HG03139 (cell line): ENCODE measurements around the gene ARHGAP12.
A peak's percentile ranks its signal among the peaks of the same experiment; 100 is the strongest.
"Not testable (repeated sequence)": the region's sequence is repeated elsewhere in the genome, so short reads cannot be mapped to it uniquely, and the experiment has no call there.

Experiments used
- ATAC-seq: cut with Tn5 transposase; IDR thresholded peaks from one replicate; pipeline ENCODE4 v1.9.1; 2021; ENCODE audit not compliant: unreplicated experiment

ARHGAP12 gene

DNA sequence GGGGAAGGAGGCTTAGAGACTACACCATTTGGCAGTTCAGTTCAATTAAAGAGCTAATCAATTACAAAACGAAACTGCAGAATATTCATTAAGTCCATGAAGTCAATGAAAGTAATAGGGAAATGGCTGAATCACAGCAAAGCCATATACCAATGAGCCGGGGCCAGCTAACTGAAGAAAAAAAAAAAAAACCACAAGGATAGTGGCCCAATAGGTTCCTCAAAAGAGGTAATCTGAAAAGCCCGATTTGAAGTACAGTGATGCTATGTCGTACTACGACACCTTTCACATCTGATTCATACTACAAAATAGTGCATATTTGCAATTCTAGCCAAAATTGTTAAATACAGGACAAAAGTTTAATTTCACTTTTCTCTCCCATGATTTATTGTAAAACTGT is 2.5 kb downstream of the ARHGAP12 start:
- ATAC-seq = no peak

DNA sequence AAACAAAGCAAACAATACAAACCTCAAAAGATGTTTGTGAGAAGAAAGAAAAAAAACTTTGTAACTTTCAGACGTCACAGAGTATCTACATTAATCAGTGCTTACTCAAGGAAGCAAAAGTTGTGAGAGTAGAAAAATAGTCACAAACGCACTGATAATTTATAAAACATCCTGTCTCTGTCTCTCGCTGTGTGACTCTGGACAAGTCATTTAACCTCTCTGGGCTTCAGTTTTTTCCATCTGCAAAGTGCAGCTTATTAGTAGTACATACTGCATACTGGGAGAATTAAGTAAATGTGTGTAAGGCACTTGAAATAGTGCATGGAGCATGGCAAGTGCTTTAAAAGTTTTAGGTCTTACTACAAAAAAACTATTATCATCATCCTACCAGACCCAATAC is 3.8 kb downstream of the ARHGAP12 start:
- ATAC-seq = no peak

DNA sequence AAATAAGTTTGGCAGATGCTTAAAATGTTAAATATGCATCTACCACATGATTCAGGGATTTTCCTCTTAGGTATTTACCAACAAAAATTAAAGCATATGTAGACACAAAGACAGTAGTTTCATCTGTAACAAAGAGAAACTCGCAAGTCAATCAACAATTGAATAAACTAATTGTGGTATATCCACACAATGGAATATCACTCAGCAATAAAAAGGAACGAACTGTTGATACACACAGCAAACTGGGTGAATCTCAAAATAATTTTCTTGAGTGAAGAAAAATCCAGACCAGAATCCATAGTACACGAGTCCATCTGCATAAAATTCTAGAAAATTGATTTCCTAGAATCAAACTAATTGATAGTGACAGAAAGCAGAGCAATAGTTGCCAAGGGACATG is 5.2 kb downstream of the ARHGAP12 start:
- ATAC-seq = no peak

DNA sequence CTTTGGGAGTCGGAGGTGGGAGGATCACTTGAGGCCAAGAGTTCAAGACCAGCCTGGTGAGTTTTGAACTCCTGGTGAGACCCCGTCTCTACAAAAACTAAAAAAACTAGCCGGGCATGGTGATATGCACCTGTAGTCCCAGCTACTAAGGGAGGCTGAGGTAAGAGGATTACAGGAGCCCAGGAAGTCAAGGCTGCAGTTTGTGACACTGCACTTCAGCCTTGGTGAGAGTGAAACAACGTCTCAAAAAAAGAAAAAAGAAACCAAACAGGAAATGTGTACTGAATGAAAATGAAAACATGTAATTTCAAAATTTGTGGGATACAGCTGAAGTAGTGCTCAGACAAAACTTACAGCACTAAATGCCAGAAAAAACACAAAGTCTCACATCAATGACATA is 7.6 kb downstream of the ARHGAP12 start:
- ATAC-seq = peak; percentile 61

DNA sequence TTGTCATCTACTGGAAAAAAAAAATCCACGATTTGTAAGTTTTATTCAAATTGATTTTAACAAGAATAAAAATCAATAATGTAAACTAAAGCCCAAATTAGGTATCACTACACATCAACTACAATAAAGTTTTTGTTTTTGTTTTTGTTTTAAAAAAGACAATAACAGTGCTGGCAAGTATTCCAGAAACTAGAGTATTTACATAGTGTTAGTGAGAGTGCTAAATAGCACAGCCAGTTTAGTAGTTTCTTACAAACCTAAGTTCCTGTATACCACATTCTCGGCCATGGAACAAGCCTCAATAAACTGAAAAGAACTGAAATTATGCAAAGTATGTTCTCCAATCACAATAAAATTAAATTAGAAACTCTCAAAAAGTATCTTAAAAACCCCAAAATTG is 8.1 kb downstream of the ARHGAP12 start:
- peak; percentile 60 for ATAC-seq

DNA sequence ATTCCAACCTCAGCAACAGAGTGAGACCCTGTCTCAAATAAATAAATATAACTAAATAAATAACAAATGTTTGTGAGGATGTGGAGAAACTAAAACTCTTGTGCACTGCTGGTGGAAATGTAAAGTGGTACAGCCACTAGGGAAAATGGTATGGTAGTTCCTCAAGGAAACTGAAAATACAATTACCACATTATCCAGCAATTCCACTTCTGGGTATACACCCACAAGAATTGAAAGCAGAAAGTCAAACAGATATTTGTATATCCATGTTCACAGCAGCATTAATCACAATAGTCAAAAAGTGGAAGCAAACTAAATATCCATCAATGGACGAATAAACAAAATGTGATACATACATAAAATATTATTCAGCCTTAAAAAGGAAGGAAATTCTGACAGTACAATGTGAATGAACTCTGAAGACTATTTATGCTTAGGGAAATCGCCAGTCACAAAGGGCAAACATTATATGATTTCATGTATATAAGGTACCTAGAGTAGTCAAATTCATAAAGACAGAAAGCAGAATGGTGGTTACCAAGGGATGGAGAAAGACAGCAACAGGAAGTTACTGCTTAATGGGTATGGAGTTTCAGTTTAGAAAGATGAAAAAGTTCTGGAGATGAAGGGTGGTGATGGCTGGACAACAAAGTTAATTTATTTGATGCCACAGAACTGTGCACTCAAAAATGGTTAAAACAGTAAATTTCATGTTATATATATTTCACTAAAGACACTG is 9.8 kb downstream of the ARHGAP12 start:
- no peak for ATAC-seq

DNA sequence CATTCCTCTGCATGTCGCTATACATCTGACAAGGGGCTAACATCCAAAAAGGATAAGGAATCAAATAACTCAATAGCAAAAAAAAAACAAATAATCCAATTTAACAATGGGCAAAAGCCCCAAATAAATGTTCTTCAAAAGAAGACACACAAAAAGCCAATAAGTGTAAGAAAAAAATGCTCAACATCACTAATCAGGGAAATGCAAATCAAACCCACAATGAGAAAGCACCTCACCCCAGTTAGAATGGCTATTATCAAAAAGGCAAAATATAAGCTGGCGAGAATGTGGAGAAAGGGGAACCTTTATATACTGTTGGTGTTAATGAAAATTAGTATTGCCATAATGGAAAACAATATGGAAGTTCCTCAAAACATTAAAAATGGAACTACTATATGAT is 14.3 kb downstream of the ARHGAP12 start:
- ATAC-seq = no peak

DNA sequence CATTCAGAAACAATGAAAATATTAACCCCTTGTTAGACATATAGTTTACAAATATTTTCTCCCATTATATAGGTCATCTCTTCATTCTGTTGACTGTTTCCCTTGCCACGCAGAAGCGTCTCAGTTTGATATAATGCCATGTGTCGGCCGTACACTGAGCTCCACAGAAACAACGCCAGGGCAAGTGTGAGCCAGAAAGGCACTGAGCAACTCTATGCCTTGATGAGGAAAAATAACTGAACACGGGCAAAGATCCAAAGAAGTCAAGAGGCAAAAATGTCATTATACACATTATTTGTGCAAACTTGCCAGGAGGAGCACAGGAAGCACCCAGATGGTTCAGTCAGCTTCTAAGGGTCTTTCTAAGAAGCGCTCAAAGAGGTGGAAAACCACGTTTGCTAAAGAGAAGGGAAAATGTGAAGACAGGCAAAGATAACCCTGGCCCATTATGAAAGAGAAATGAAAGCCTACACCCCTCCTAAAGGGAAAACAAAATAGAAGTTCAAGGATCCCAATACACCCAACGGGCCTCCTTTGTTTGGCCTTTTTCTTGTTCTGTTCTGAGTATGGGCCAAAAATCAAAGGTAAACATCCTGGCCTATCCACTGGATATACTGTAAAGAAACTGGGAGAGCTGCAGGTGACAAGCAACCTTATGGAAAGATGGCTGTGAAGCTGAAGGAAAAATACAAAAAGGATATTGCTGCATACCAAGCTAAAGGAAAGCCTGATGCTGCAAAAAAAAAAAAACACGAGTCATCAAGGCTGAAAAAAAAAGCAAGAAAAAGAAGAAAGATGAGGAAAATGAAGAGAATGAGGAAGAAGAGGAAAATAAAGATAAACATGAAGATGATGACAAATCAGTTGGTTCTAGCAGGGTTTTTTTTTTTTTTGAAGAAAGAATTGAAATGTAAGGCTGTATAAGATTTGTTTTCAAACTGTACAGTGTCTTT is 15.5 kb downstream of the ARHGAP12 start:
- no peak for ATAC-seq

DNA sequence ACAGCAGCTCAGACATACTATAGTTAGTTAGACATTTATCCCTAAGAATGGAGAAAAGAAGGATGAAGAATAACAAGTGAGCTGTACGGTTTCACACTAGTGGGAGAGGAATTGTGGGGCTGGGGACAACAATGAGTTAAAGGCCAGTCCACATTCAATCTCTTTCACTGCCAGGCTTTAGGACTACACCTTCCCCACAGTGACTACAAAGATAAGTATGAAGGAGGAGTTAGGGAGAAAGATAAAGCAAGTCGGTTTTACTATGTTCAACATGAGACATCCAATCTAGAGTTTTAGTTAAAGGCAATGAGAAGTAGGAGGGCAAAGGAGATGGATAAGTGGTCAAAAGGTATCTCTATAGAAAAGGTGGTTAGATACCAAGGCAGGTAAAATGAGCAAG is 16.3 kb downstream of the ARHGAP12 start:
- ATAC-seq = no peak

DNA sequence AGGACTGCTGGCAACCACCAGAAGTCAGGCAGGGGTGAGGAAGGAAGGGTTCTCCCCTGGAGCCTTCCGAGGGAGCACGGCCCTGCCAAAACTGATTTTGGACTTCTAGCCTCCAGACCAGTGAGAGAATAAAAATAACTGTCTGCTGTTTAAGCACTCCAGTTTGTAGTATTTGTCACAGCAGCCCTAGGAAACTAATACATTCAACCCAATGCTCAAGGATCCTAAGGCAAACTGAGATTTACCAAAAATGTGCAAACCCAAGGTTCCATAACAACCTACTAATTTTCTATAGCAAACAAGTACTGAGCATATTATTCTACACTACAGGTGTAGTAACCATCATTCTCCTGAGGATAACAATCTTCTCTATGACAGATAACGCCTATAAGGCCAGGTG is 18.6 kb downstream of the ARHGAP12 start:
- no peak for ATAC-seq

DNA sequence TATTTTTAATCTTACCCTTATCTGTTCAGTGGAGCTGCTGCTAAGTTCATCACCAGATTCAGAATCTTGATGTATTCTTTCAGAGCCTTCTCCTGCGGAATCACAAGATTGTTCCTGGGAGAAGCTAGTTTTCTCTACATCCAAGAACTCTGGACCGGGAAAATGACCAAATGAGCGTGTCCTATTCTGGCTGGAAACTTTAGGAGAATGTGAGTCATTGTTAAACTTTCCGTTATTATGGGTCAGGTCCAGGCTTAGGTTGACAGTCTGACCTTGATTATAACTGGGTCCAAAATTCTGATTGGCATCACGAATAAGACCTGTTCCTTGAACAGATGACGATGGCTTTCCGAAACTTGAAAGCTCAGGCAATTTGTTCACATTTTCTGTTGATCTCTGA is 20.5 kb downstream of the ARHGAP12 start:
- no peak for ATAC-seq

DNA sequence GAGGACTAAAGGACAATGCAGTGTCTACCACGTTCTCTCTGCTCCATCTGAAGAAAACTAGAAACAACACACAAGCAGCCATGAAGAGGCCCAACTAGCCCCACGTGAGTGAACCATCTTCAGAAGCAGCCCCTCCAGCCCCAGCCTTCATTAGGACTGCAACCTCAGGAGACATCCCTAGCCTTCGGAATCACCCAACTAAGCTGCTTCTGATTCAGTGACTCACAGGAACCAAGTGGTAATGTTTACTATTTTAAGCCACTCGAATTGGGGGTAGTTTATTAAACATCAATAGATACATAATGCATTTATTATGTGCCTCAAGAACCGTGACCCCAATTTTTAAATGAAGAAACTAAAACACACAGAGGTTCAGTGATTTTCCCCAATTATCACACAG is 22.6 kb downstream of the ARHGAP12 start:
- ATAC-seq = no peak

DNA sequence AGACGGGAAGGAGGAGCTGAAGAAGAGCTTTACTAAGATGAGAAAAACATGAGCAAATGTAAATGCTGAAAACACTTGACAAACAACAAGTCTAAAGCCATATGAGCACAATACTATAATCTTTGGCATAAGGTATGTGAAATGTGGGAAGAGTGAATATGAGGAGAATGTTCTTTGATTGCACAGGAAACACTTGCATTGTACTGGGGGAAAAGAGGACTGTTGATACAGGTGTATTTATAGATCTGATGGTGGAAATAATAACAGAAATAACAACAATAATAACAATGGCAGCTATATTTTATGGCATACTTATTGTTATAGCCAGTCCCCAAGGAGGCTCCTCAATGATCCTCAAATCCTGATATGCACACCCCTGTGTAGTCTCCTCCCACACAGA is 23.0 kb downstream of the ARHGAP12 start:
- no peak for ATAC-seq

DNA sequence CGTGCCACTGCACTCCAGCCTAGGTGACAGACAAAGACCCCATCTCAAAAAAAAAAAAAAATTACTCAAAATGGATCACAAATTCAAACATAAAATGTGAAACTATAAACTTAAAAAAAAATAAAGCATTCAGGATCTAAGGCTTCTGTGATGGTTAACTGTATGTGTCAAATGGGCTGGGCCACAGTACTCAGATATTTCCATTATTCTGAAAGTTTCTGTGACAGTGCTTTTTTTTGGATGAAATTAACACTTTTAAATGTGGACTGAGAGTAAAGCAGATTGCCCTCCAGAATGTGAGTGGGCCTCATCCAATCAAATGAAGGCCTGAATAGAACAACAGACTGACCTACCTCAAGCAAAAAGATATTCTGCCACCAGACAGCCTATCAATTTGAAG is 26.0 kb downstream of the ARHGAP12 start:
- ATAC-seq = no peak

DNA sequence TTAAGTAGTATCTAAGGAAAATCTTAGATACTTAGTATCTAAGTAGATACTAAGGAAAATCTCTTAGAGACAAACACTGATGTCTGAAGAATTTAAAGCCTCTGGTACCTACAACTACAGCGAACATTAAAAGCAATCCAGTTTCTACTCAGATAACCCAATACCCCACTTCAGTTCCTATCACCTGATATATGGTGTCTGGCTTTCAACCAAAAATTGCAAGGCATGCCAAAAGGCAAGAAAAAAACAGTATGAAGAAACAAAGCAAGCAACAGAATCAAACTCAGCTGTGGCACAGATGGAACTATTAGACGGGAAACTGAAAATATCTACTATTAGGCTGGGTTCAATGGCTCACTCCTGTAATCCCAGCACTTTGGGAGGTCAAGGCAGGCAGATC is 31.1 kb downstream of the ARHGAP12 start:
- ATAC-seq = no peak

DNA sequence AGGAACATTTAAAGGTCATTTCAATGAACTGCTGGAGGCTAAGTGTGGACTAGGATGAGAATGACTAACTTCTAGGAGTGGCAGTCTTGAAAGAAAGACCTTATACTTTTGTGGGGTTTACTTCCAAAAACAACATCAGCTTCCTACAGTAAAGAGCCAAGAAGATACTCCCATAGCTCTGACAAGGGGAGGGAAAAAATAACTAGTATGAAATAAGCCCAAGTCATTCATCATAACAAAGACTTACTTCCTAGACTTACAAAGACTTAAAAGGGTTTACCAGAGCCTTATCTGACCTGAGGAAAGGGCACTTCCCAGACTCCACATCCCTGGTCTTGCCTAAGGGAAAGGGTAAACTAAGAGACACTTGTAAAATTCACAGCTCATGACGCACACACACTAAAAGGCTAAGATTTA is 31.7 kb downstream of the ARHGAP12 start:
- ATAC-seq = no peak

DNA sequence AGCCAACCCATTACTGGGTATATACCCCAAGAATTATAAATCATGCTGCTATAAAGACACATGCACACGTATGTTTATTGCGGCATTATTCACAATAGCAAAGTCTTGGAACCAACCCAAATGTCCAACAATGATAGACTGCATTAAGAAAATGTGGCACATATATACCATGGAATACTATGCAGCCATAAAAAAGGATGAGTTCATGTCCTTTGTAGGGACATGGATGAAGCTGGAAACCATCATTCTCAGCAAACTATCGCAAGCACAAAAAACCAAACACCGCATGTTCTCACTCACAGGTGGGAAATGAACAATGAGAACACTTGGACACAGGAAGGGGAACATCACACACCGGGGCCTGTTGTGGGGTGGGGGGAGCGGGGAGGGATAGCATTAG is 32.9 kb downstream of the ARHGAP12 start:
- ATAC-seq = not testable (repeated sequence)

DNA sequence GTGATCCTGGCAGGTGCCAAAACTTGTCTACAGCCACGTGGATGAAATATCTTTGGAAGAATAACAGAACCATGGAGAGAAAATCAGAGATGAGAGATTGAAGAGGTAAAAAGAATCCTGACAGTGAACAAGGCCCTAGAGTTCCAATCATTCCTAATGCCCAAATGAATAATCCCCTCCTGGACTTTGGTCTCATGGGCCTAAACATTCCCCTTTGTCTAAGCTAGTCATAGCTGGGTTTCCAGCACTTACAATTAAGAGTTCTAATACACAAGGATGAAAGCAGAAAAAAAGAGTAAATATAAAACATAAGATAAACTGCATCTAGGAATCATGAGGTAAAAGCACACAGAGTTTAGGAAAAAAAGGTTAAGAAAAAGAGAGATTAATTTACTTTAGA is 40.2 kb downstream of the ARHGAP12 start:
- no peak for ATAC-seq

DNA sequence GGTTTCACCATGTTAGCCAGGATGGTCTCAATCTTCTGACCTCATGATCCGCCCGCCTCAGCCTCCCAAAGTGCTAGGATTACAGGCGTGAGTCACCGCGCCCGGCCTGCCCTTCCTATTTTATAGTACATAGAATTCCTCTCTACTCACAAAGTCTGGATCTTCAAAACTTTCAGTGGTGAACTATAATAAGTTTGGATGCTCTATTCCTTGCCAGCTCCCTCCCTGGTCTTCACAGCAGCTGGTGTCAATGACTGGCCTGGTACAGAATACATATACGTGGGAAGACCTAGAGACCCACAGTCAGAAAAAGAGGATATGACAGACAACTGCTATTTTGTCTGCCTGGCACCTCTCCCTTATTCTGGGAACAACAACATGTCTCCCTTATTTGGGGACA is 40.8 kb downstream of the ARHGAP12 start:
- ATAC-seq = no peak

DNA sequence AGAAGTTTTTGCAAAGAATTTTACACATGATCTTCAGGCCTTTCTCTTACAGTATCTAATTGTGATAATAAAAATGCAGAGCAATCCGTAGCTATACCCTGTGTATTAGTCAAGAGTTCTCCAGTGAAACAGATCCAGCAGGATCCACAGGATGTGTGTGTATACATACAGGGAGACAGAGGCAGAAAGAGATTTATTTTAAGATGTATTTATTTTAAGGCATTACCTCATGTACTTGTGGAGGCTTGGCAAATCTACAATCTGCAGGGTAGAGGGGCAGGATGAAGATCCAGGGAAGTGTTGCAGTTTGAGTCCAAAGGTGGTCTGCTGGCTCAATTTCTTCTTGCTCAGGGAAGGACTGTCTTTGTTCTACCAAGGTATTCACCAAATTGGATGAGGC is 41.7 kb downstream of the ARHGAP12 start:
- no peak for ATAC-seq

DNA sequence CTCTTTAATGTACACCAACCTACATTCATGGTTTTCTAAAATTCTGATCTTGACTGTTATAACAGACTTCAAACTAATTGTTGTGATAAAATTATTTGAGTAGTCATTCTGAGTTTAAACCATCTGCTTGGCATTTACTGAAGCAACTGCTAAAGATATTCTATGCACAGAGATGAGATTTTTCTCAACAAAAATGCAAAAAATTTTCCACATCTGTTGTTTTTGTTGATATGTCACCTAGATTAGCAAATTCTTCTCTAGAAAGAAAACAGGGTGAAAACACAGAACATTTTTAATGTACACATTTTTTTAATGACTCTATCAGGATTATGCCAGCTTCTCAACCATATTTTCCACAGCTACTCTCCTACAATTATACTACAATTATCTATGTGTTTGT is 42.7 kb downstream of the ARHGAP12 start:
- ATAC-seq = no peak

DNA sequence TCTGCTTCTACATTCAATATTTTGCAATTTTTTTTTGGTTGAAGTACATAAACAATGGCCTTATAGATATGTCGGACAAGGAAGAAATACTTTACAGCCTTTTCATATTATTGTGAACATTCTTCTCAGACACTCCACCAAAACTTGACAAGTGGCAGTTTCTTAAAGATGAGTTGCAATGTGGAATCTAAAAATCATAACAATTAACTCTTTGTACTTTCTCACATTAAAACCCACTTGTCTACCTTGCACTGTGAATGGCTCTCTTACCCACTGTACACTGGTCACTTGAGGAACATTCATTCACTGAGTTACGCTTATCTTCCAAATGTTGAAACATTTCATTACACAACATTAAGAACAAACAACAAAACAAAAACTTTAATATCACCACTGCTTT is 44.2 kb downstream of the ARHGAP12 start:
- ATAC-seq = no peak
